ENCODE data around the gene ZFYVE26. TPM values are rescaled to one million over a fixed set of nuclear protein-coding genes. Genes with fewer than 3 reads are reported as not detected.

The ZFYVE26 gene
- total and polyA plus RNA-seq, 10 of the 15 experiments (the other 5 are each of a cell fraction or from before 2014, with no cell fraction given): 1.00 to 25.6 (median 12.0) TPM

DNA sequence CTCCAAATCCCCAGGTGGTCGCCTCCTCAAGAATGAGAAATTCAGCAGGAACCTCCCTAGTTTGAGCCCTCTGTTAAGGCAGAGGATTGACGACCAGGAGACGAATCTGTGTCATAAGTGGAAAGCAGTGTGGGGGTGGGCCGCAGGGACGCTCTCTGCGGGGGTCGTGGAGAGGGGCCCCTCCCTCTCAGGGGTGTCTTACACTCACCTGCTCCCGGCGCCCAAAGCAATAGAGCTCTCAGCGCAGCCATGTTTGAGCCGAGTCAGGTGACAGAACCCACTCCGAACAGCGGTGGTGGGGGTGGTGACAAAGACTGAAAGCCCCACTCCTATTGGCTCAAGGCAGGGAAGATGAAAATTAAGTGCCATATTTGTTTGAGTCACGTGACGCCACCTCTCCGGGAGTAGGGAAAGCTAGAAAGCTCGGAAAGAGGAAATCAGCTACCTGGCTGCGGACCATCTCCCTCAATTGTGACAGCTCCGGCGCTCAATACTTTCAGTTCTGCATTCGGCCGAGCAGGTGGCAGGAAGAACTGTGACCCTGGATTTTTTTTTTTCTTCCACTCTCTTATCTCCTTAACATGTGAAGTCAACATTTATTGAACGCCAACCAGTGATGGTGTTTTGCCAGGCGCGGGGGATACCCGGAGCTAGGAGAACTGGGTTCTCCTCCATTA is at the start of gene ZFYVE26 (continued):
- TF ChIP-seq, protein P1, sequence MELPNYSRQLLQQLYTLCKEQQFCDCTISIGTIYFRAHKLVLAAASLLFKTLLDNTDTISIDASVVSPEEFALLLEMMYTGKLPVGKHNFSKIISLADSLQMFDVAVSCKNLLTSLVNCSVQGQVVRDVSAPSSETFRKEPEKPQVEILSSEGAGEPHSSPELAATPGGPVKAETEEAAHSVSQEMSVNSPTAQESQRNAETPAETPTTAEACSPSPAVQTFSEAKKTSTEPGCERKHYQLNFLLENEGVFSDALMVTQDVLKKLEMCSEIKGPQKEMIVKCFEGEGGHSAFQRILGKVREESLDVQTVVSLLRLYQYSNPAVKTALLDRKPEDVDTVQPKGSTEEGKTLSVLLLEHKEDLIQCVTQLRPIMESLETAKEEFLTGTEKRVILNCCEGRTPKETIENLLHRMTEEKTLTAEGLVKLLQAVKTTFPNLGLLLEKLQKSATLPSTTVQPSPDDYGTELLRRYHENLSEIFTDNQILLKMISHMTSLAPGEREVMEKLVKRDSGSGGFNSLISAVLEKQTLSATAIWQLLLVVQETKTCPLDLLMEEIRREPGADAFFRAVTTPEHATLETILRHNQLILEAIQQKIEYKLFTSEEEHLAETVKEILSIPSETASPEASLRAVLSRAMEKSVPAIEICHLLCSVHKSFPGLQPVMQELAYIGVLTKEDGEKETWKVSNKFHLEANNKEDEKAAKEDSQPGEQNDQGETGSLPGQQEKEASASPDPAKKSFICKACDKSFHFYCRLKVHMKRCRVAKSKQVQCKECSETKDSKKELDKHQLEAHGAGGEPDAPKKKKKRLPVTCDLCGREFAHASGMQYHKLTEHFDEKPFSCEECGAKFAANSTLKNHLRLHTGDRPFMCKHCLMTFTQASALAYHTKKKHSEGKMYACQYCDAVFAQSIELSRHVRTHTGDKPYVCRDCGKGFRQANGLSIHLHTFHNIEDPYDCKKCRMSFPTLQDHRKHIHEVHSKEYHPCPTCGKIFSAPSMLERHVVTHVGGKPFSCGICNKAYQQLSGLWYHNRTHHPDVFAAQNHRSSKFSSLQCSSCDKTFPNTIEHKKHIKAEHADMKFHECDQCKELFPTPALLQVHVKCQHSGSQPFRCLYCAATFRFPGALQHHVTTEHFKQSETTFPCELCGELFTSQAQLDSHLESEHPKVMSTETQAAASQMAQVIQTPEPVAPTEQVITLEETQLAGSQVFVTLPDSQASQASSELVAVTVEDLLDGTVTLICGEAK (IDR thresholded peaks at IDR 0.05; ENCODE audit: borderline replicate concordance): peak; percentile 23; the same call in 1 of the 2 replicates
- peak; percentile 96 for TF ChIP-seq USF2 (IDR thresholded peaks at IDR 0.05; ENCODE audit: borderline replicate concordance, low read depth, low read length)
- no peak for TF ChIP-seq NR2C2 (IDR thresholded peaks at IDR 0.05; ENCODE audit: borderline replicate concordance, control insufficient read depth, insufficient read length, low read depth)
- peak; percentile 56 for TF ChIP-seq RUNX3 (IDR thresholded peaks at IDR 0.05; ENCODE audit: low read length)
- TF ChIP-seq ELK1 (IDR thresholded peaks at IDR 0.05; ENCODE audit: low read depth, low read length): no peak
- TF ChIP-seq BMI1 (IDR thresholded peaks at IDR 0.05; ENCODE audit: borderline replicate concordance): no peak
- TF ChIP-seq, protein P2, sequence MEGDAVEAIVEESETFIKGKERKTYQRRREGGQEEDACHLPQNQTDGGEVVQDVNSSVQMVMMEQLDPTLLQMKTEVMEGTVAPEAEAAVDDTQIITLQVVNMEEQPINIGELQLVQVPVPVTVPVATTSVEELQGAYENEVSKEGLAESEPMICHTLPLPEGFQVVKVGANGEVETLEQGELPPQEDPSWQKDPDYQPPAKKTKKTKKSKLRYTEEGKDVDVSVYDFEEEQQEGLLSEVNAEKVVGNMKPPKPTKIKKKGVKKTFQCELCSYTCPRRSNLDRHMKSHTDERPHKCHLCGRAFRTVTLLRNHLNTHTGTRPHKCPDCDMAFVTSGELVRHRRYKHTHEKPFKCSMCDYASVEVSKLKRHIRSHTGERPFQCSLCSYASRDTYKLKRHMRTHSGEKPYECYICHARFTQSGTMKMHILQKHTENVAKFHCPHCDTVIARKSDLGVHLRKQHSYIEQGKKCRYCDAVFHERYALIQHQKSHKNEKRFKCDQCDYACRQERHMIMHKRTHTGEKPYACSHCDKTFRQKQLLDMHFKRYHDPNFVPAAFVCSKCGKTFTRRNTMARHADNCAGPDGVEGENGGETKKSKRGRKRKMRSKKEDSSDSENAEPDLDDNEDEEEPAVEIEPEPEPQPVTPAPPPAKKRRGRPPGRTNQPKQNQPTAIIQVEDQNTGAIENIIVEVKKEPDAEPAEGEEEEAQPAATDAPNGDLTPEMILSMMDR (IDR thresholded peaks at IDR 0.05 in 2 of 3, conservative IDR thresholded peaks at IDR 0.05 in 1 of 3; ENCODE audit: control insufficient read depth in 2 of 3, extremely low read depth in 1 of 3, insufficient read depth in 1 of 3, low read depth in 3 of 3, low read length in 3 of 3): no peak
- no peak for TF ChIP-seq TCF7 (IDR thresholded peaks at IDR 0.05; ENCODE audit: borderline replicate concordance)
- TF ChIP-seq MXI1 (IDR thresholded peaks at IDR 0.05; ENCODE audit: low read depth, low read length): 0 out of 2 replicates have a peak, but pooled peaks have one; percentile 62
- TF ChIP-seq PAX8 (IDR thresholded peaks at IDR 0.05): no peak
- TF ChIP-seq PBX3 (IDR thresholded peaks at IDR 0.05; ENCODE audit: insufficient replicate concordance, low read depth, low read length): peak; percentile 74
- TF ChIP-seq, protein P3, sequence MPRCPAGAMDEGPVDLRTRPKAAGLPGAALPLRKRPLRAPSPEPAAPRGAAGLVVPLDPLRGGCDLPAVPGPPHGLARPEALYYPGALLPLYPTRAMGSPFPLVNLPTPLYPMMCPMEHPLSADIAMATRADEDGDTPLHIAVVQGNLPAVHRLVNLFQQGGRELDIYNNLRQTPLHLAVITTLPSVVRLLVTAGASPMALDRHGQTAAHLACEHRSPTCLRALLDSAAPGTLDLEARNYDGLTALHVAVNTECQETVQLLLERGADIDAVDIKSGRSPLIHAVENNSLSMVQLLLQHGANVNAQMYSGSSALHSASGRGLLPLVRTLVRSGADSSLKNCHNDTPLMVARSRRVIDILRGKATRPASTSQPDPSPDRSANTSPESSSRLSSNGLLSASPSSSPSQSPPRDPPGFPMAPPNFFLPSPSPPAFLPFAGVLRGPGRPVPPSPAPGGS (IDR thresholded peaks at IDR 0.05; ENCODE audit: borderline replicate concordance, insufficient read depth, low read depth, low read length, poor library complexity, severe bottlenecking): peak; percentile 78
- peak in 1 of 2 experiments; percentile 87; a peak in 2 of 4 replicates for TF ChIP-seq ETV6 (conservative IDR thresholded peaks at IDR 0.05 in 1 of 2, IDR thresholded peaks at IDR 0.05 in 1 of 2; ENCODE audit: borderline replicate concordance in 1 of 2, low read depth in 1 of 2)
- peak; percentile 77; the same call in 1 of the 2 replicates for TF ChIP-seq STAT1 (conservative IDR thresholded peaks at IDR 0.05)
- TF ChIP-seq BHLHE40 (IDR thresholded peaks at IDR 0.05; ENCODE audit: borderline replicate concordance in 1 of 2, low read depth in 2 of 2, low read length in 1 of 2): peak; percentile 93 to 98

Measured in GM12878 (cell line).